T-cell (primary cell): ENCODE data around the gene IRF3. TPM values are rescaled to one million over a fixed set of nuclear protein-coding genes. Genes with fewer than 3 reads are reported as not detected.
"Not testable (repeated sequence)": the region's sequence is repeated elsewhere in the genome, so short reads cannot be mapped to it uniquely, and the experiment has no call there.

Experiments
- ATAC-seq, 4 experiments: fragments of 200-7000 bp in 3 of 4; fragments of 150-1000 bp in 1 of 4; cut with Tn5 transposase; replicated peaks in 1 of 4; 1 replicate in 3 of 4; 2 replicates in 1 of 4; pipeline ENCODE4 v1.10.0; 2021; ENCODE audit warnings: moderate library complexity in 3 of 4, mild to moderate bottlenecking in 2 of 4, moderate number of reproducible peaks in 1 of 4
- CTCF ChIA-PET, 2 donors: fragments of 300-600 bp; sonication (Branson Sonifier 250); formaldehyde crosslinking; loops; one replicate each; lab custom pipeline; 2022; ENCODE audit warnings: antibody characterized with exemption in 2 of 2; lab: Charles Lee
- POLR2A ChIA-PET, 2 donors: fragments of 300-600 bp; sonication (Branson Sonifier 250); formaldehyde crosslinking; loops; one replicate each; lab custom pipeline; 2022; ENCODE audit warnings: antibody characterized with exemption in 2 of 2; lab: Charles Lee
- DNase-seq, 35 experiments: peaks; one replicate each; pipeline versions ENCODE4 v3.0.0 to v3.0.0-alpha.2; 2013 to 2023
- H3K27ac ChIP-seq: one replicate; pipeline ENCODE4 v1.5.1; 2013; ENCODE audit warnings: low read length
- H3K27me3 ChIP-seq, 2 experiments: replicated peaks in 1 of 2; 1 replicate in 1 of 2; 2 replicates in 1 of 2; pipeline versions ENCODE4 v1.6.1 to v1.7.0; 2013; ENCODE audit warnings: low read length in 1 of 2, mixed read lengths in 1 of 2; ENCODE audit not compliant: control insufficient read depth in 2 of 2, insufficient read depth in 2 of 2; ENCODE audit errors: extremely low read depth in 1 of 2
- H3K36me3 ChIP-seq, 2 donors: 1 replicate in 1 of 2; 2 replicates in 1 of 2; pipeline versions ENCODE4 v1.6.1 to v1.7.0; 2013; ENCODE audit warnings: low read length in 1 of 2; ENCODE audit not compliant: control insufficient read depth in 2 of 2, insufficient read depth in 1 of 2; ENCODE audit errors: extremely low read depth in 1 of 2
- H3K4me1 ChIP-seq, 2 experiments: 1 replicate in 1 of 2; 2 replicates in 1 of 2; pipeline versions ENCODE4 v1.6.1 to v1.7.0; 2013; ENCODE audit warnings: low read length in 2 of 2, mixed read lengths in 1 of 2; ENCODE audit not compliant: insufficient read depth in 2 of 2, control insufficient read depth in 1 of 2; ENCODE audit errors: extremely low read depth in 1 of 2
- H3K4me3 ChIP-seq, 2 donors: 1 replicate in 1 of 2; 2 replicates in 1 of 2; pipeline versions ENCODE4 v1.5.1 to v1.7.0; 2013; ENCODE audit warnings: mild to moderate bottlenecking in 2 of 2, low read length in 1 of 2, moderate library complexity in 1 of 2; ENCODE audit not compliant: control insufficient read depth in 1 of 2; ENCODE audit errors: extremely low read depth in 1 of 2
- H3K9me3 ChIP-seq: 2 replicates; pipeline ENCODE4 v1.7.0; 2013
- H3K27ac Mint-ChIP-seq, 2 donors: one replicate each; pipeline ENCODE4 v1.8.0; 2020 to 2021; ENCODE audit warnings: mild to moderate bottlenecking in 2 of 2, mixed read lengths in 2 of 2
- H3K27me3 Mint-ChIP-seq, 2 donors: one replicate each; pipeline ENCODE4 v1.8.0; 2021 to 2022; ENCODE audit warnings: mixed read lengths in 2 of 2
- H3K36me3 Mint-ChIP-seq: one replicate; pipeline ENCODE4 v1.8.0; 2021; ENCODE audit warnings: mixed read lengths
- H3K4me1 Mint-ChIP-seq, 3 donors: one replicate each; pipeline ENCODE4 v1.8.0; 2020 to 2022; ENCODE audit warnings: mixed read lengths in 3 of 3, mild to moderate bottlenecking in 1 of 3
- H3K4me3 Mint-ChIP-seq, 3 donors: one replicate each; pipeline ENCODE4 v1.8.0; 2020 to 2022; ENCODE audit warnings: mild to moderate bottlenecking in 3 of 3, mixed read lengths in 3 of 3, moderate library complexity in 3 of 3
- H3K9me3 Mint-ChIP-seq, 3 donors: one replicate each; pipeline ENCODE4 v1.8.0; 2020 to 2022; ENCODE audit warnings: mixed read lengths in 3 of 3
- WGBS: methylation state at CpG from one replicate; pipeline ENCODE4 v1.1.5; 2013; ENCODE audit warnings: missing lambda C conversion rate; ENCODE audit not compliant: insufficient coverage; 5-methylcytosine and 5-hydroxymethylcytosine counted together
- total RNA-seq, 35 experiments: library from RNA in 6 of 35; stranded (reverse) in 6 of 35; fragments of 120-200 nt in 1 of 35; gene quantifications; one replicate each; pipeline versions ENCODE4 v1.2.1 to v1.2.4 and lab custom pipeline; 2013 to 2026

Gene IRF3
- total RNA-seq, 5 donors from 2014 or later (not counting 1 experiment from before 2014, with no cell fraction given): 191 to 376 (median 350) TPM

DNA sequence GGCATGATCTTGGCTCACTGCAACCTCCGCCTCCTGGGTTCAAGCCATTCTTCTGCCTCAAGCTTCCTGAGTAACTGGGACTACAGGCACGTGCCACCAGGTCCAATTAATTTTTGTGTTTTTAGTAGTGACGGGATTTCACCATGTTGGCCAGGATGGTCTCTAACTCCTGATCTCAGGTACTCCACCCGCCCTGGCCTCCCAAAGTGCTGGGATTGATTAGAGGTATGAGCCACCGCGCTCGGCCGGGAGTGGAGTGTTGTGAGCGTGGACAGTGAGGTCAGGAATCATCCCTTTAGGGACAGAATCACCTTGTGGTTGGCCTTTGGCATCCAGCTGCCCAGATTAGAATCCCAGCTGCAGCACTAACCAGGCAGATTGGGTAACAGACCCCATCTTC lies 36.0 kb downstream of the IRF3 start:
- Mint-ChIP-seq H3K4me3 (no peak overlapping the region), H3K27ac (no peak overlapping the region), H3K36me3 (peaks cover 6% of the 10 kb centered on the region), H3K9me3 (no peaks in the 10 kb centered on the region), H3K27me3 (no peaks in the 10 kb centered on the region), H3K4me1 (peaks cover 0 to 4% (median 3%) of the 10 kb centered on the region in 3 donors)
- no peaks in the 10 kb centered on the region for H3K4me1 ChIP-seq
- ChIA-PET POLR2A (no interaction called here), CTCF (interaction anchor here in 1 of 2 donors (0.7 kb wide), 1 partner anchor 46 kb away, joined by 7 read pairs; no protein-coding TSS in a partner anchor)
- H3K27me3 ChIP-seq: no peaks in the 10 kb centered on the region
- DNase-seq: no peak
- H3K4me3 ChIP-seq: no peak overlapping the region
- H3K9me3 ChIP-seq: no peaks in the 10 kb centered on the region
- no peak overlapping the region for H3K27ac ChIP-seq
- ATAC-seq: no peak
- H3K36me3 ChIP-seq: peaks cover 0 to 14% of the 10 kb centered on the region in 2 donors
- 95% methylated on average over 7 of the region's 9 CpGs for WGBS

DNA sequence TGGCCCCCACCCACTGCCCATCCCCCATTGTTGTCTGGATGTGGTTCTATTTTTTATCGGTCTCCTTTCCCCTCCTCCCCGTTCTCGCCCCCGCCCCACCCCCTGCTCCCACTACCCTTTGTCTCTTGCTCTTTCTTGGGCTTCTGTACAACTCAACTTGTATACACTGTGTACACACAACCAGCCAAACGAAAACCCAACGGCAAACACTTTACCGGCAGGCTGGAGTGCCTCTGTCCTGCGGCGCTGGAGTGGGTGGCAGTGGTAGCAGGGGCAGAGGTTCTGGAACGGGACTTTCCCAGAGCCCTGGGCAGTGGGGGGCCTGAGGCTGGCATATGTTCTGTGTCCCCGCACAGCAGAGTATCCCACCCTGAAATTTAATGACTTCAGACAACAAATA lies 39.4 kb downstream of the IRF3 start:
- CTCF ChIA-PET: no interaction called here
- peaks cover 5 to 28% of the 10 kb centered on the region in 2 donors for H3K36me3 ChIP-seq

DNA sequence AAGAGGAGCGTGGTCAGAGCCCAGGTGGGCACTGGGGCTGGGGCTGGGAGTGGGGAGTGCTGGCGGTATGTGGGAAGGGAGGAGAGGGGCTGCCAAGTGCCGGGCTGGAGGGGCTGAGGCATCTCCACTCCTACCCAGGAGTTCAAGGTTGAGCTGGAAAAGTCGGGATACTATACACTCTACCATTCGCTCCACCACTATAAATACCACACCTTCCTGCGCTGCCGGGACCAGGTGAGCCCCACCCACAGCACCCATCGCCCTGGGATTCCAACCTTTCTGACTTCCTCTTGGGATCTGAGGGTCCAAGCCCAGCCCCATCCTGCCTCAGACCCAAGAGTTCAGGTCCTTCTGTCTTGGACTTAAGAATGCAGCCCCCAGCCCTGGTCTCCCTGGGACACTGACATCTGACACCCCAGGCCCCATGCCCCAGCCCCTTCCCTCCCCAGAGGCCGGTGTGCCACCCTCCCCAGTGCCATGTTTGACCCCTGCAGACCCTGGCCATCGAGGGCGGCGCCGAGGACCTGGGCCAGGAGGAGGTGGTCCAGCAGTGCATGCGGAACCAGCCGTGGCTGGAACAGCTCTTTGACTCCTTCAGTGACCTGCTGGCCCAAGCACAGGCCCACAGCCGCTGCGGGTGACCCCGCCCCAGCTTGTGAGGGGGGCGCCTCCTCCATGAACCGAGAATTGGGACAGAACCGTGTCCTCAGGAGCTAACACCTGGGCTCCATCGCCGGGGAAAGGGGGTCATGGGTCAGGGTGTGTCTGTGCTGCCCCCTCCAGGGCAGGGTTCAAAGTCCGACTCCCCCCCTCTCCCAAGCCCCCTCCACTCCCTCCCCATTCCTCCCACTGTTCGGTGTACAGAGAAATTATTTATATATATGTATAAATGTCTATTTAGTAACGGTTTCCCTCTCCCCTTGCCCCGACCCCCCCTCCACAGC lies 40.4 kb downstream of the IRF3 start:
- Mint-ChIP-seq H3K27ac (no peak overlapping the region), H3K36me3 (peaks cover 14% of the 10 kb centered on the region)
- ATAC-seq: no peak

More for the DNA sequence above, 39.4 kb downstream of the IRF3 start:
- Histone ChIP-seq H3K9me3 (no peaks in the 10 kb centered on the region), H3K27ac (no peak overlapping the region), H3K4me1 (no peaks in the 10 kb centered on the region), H3K27me3 (no peaks in the 10 kb centered on the region), H3K4me3 (no peak overlapping the region)
- peaks cover 14% of the 10 kb centered on the region for H3K36me3 Mint-ChIP-seq
- DNase-seq (no peak), ATAC-seq (no peak)
- H3K4me1 Mint-ChIP-seq: peaks cover 1 to 6% (median 3%) of the 10 kb centered on the region in 3 donors
- POLR2A ChIA-PET: no interaction called here
- no peak overlapping the region for H3K27ac Mint-ChIP-seq
- no peak overlapping the region for H3K4me3 Mint-ChIP-seq
- H3K9me3 Mint-ChIP-seq: no peaks in the 10 kb centered on the region
- H3K27me3 Mint-ChIP-seq: no peaks in the 10 kb centered on the region
- WGBS: no CpG with 5 or more reads among the region's 11 CpGs

DNA sequence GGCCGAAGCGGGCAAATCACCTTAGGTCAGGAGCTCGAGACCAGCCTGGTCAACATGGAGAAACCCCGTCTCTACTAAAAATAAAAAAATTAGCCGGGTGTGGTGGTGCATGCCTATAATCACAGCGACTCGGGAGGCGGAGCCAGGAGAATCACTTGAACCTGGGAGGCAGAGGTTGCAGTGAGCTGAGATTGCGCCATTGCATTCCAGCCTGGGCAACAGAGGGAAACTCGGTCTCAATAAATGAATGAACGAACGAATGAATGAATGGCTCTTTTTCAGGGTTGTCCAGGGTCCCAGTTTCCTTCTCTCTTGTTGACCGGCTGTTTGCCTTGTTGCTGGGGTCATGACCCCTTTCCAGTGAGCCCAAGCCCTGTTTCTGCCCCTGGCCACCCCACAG lies 47.8 kb downstream of the IRF3 start:
- H3K36me3 Mint-ChIP-seq: peaks cover 49% of the 10 kb centered on the region
- POLR2A ChIA-PET, H3K4me3 ChIP-seq, H3K4me3 Mint-ChIP-seq, H3K9me3 Mint-ChIP-seq, H3K9me3 ChIP-seq, H3K27ac ChIP-seq, ATAC-seq, H3K27me3 ChIP-seq, H3K27ac Mint-ChIP-seq, H3K27me3 Mint-ChIP-seq, DNase-seq: not testable (repeated sequence)
- CTCF ChIA-PET: interaction anchor here in 1 of 2 donors (1.2 kb wide), 1 partner anchor 22 kb away, joined by 3 read pairs; the partner anchor contains the start of gene RRAS
- WGBS: 97% methylated on average over 11 of the region's 13 CpGs
- peaks cover 12 to 18% (median 12%) of the 10 kb centered on the region in 3 donors for H3K4me1 Mint-ChIP-seq
- peaks cover 57 to 72% of the 10 kb centered on the region in 2 donors for H3K36me3 ChIP-seq
- H3K4me1 ChIP-seq: peaks cover 0 to 22% of the 10 kb centered on the region in 2 experiments

More for the DNA sequence above, 40.4 kb downstream of the IRF3 start:
- peaks cover 0 to 4% of the 10 kb centered on the region in 2 experiments for H3K4me1 ChIP-seq
- H3K4me3 ChIP-seq: no peak overlapping the region
- H3K9me3 ChIP-seq: no peaks in the 10 kb centered on the region
- WGBS: 96% methylated on average over 12 of the region's 27 CpGs
- no peaks in the 10 kb centered on the region for H3K27me3 Mint-ChIP-seq
- ChIA-PET POLR2A (no interaction called here), CTCF (interaction anchor here in 1 of 2 donors (0.6 kb wide), 1 partner anchor 784 kb away, joined by 6 read pairs; no protein-coding TSS in a partner anchor)
- H3K9me3 Mint-ChIP-seq: no peaks in the 10 kb centered on the region
- peaks cover 9 to 33% of the 10 kb centered on the region in 2 donors for H3K36me3 ChIP-seq
- no peak overlapping the region for H3K4me3 Mint-ChIP-seq
- H3K27me3 ChIP-seq: no peaks in the 10 kb centered on the region
- no peak overlapping the region for H3K27ac ChIP-seq
- H3K4me1 Mint-ChIP-seq: peaks cover 0 to 6% (median 0%) of the 10 kb centered on the region in 3 donors
- DNase-seq: no peak

DNA sequence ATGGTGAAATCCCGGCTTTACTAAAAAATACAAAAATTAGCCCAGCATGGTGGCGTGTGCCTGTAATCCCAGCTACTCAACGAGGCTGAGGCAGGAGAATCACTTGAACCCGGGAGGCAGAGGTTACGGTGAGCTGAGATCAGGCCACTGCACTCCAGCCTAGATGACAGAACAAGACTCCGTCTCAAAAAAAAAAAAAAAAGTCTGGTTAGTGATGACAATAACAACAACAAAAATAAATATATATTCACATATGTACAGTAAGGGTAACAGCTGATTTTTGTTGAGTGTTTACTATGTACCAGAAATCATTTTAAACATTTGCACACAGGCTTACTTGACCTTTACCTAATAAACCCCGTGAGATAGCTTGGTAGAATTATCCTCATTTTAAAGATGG lies 48.7 kb downstream of the IRF3 start:
- ChIA-PET POLR2A (interaction anchor here in 1 of 2 donors (0.5 kb wide), 1 partner anchor 188 kb away, joined by 5 read pairs; no protein-coding TSS in a partner anchor), CTCF (interaction anchor here in 1 of 2 donors (0.6 to 1.2 kb wide), 3 partner anchors 8 to 63 kb away, joined by 3 to 6 read pairs (median 6); partner anchors contain the start of gene RRAS)
- Histone ChIP-seq H3K4me1 (peaks cover 0 to 31% of the 10 kb centered on the region in 2 experiments), H3K9me3 (no peaks in the 10 kb centered on the region), H3K27ac (no peak overlapping the region), H3K36me3 (peaks cover 54 to 71% of the 10 kb centered on the region in 2 donors), H3K27me3 (no peaks in the 10 kb centered on the region), H3K4me3 (no peak overlapping the region)
- WGBS: 100% methylated on average over 2 of the region's 7 CpGs
- ATAC-seq (no peak), DNase-seq (no peak)
- H3K9me3 Mint-ChIP-seq: no peaks in the 10 kb centered on the region
- H3K36me3 Mint-ChIP-seq: peaks cover 46% of the 10 kb centered on the region
- peaks cover 16 to 17% (median 16%) of the 10 kb centered on the region in 3 donors for H3K4me1 Mint-ChIP-seq
- H3K4me3 Mint-ChIP-seq: no peak overlapping the region
- H3K27ac Mint-ChIP-seq: no peak overlapping the region
- no peaks in the 10 kb centered on the region for H3K27me3 Mint-ChIP-seq

DNA sequence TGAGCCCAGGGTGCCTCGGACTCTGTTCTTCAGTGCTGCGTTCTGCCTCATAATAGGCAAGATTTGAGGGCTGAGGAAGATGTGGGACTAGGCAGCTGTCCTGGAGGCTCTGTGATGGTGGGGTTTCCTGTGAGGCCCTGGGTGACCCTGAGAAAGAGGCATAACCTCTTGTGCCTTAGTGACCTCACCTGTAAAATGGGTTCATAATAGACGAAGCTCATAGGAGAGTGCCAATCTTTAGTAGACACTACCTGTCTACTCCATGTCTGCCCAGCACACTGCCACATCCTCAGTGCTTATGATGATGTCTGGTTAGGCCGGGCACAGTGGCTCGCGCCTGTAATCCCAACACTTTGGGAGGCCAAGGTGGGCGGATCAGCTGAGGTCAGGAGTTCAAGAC lies 49.1 kb downstream of the IRF3 start:
- ATAC-seq (no peak), DNase-seq (no peak)
- Histone ChIP-seq H3K4me3 (no peak overlapping the region), H3K27me3 (no peaks in the 10 kb centered on the region), H3K27ac (no peak overlapping the region), H3K9me3 (no peaks in the 10 kb centered on the region), H3K4me1 (peaks cover 0 to 31% of the 10 kb centered on the region in 2 experiments), H3K36me3 (peaks cover 52 to 67% of the 10 kb centered on the region in 2 donors)
- 100% methylated on average over 7 of the region's 7 CpGs for WGBS
- Mint-ChIP-seq H3K9me3 (no peaks in the 10 kb centered on the region), H3K4me3 (no peak overlapping the region), H3K4me1 (peaks cover 16 to 17% (median 16%) of the 10 kb centered on the region in 3 donors), H3K36me3 (peaks cover 43% of the 10 kb centered on the region), H3K27ac (no peak overlapping the region), H3K27me3 (no peaks in the 10 kb centered on the region)
- POLR2A ChIA-PET: interaction anchor here in 1 of 2 donors (0.5 kb wide), 1 partner anchor 188 kb away, joined by 5 read pairs; no protein-coding TSS in a partner anchor
- CTCF ChIA-PET: interaction anchor here in 1 of 2 donors (0.6 to 1.2 kb wide), 2 partner anchors 24 to 63 kb away, joined by 3 to 6 read pairs; partner anchors contain the start of gene RRAS
